GM18507 (cell line): Measurements from ENCODE around the gene UMAD1.

Experiments
- DNase-seq: peaks from one replicate; pipeline ENCODE4 v3.0.0; 2011; ENCODE audit warnings: low read depth; ENCODE audit not compliant: insufficient read length; ENCODE audit errors: extremely low spot score
- FAIRE-seq: peaks from 2 replicates; lab custom pipeline; 2011; peaks lifted over from hg19 to GRCh38; lab: Jason Lieb, UNC

The UMAD1 gene

DNA sequence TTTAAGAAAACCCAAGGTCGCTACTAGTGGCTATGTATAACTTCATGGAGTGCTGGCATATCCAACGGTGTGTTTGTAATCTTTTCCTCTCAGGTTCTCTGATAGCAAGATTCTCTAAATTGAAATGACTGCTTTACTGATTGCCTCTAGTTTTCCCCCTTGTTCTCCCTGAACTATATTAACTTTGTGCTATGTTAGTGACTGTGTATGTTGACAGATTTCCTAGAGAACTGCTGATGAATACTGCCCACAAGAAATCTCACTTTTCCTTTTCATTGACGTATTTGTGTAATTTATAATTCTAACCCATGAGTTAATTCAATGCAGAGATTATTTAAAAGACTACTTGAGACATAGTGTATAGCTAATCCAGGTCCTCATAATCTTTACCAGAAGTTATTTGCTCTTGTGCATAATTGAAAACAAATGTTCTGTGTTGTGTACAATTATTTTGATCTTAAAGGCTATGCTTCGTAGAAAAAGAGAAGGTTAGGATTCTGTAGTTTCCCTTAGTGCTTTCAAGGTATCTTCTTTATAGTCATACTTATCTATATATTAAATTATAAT, 257.5 kb downstream of the UMAD1 start:
- FAIRE-seq (no peak), DNase-seq (no peak)

DNA sequence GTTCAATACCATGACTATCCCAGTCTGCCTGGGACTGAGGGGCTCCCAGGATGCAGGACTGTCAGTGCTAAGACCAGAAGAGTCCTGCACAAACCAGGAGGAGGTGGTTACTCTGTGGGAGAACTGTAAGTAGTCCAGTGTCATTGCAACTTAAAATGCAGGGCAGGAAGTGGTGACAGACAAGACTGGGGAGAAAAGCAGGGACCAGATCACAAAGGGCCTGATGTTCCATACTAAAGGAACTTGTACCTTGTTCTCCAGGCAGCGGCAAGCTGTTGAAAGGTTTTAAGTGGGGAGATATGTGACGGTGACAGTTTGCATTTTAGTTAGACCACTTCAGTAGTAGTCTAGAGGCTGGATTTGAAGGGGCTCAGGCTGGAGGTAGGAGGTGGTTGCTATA, 262.3 kb downstream of the UMAD1 start:
- DNase-seq (no peak), FAIRE-seq (no peak)

DNA sequence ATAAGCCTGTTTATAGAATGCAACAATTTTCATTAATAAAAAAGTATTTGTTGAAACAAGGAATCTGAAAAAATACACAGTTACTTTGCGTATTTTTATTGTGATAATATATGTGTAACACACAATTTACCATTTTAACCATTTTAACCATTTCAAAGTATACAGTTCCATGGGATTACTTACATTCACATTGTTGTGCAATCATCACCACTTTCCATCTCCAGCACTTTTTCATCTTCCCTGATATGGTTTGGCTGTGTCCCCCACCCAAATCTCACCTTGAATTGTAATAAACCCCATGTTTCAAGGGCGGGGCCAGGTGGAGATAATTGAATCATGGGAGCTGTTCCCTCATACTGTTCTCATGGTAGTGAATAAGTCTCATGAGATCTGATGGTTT, 266.8 kb downstream of the UMAD1 start:
- no peak for FAIRE-seq
- DNase-seq = no peak

DNA sequence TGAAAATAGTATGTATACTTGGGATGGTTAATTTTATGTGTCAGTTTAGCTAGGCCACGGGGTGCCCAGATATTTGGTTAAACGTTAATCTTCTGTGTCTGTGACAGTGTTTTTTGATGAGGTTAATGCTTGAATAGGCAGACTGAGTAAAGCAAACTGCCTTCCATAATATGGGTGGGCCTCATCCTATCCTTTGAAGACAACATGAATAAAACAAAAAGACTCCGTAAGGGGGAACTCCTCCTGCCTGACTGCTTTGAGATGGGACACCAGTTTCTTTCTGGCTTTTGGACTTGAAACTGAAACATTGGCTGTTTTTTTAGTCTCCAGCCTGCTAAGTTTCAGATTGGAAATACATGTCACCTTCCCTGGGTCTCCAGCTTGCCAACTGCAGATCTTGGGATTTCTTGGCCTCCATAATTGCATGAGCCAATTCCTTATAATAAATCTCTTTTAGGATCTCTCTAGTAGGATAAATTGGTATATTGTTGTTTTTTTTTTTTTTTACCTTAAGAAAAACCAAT, 268.1 kb downstream of the UMAD1 start:
- peak; percentile 50 for FAIRE-seq
- DNase-seq = no peak

DNA sequence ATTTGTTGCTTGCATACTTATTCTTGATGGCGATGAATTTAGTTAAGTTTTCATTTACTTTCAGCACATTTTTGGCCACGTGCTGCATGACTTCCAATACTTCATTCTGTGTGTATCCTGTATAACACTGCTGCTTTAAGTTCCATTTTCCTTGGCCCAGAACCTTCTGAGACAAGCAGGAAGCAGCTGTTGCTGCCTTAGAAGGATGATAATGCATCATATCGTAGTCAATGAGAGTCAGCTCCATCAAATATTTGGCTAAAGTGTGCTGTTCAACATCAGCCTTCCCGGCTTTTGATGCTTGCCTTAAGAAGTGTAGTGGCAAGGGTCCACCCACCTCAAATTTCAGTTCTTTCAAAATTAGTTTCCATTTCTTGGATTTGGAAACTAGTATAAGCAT, 268.8 kb downstream of the UMAD1 start:
- FAIRE-seq (no peak), DNase-seq (no peak)

DNA sequence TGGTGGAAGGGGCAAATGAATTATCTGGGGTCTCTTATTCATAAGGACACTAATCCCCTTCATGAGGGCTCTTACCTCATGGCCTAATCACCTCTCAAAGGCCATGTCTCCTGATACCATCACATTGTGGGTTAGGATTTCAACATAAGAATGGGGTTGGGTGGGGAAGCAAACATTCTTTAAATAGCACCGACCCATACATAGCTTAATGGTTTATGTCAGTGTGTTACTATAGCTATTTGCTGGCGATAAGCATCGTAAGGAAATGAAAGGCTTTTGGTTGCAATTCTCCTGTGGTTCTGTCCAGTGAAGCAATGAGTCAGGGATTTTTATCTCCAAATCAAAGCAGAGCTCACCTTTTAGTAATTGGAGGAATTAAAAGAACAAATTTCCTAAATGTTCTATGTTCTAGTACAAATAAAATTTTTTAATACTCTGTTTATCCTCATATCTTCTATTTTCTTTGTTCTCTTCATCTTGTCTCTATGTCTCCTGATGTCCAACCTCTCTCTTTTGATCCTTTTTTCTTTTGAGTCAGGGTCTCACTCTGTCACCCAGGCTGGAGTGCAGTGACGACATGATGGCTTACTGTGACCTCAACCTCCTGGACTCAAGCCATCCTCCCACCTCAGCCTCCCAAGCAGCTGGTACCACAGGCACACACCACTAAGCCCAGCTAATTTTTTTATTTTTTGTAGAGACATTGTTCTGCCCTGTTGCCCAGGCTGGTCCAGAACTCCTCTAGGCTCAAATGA, 271.0 kb downstream of the UMAD1 start:
- FAIRE-seq = no peak
- no peak for DNase-seq

DNA sequence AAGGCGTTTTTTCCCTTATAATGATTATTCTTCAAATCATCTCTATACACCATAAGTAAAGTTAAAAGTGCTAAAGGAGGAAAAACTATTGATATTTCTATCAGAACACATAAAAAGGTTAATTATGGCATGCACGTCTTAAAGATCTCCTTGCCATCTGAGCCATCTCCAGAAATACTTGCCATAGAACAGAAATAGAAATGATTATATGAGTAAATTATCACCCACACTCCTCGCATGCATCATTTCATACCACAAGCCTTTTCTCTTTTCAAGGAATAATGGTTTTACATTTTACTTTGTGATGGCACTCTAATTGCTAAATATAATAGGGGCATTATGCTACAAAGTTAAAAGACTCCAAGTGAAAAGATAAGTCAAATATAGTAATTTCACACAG, 272.4 kb downstream of the UMAD1 start:
- DNase-seq (no peak), FAIRE-seq (no peak)

DNA sequence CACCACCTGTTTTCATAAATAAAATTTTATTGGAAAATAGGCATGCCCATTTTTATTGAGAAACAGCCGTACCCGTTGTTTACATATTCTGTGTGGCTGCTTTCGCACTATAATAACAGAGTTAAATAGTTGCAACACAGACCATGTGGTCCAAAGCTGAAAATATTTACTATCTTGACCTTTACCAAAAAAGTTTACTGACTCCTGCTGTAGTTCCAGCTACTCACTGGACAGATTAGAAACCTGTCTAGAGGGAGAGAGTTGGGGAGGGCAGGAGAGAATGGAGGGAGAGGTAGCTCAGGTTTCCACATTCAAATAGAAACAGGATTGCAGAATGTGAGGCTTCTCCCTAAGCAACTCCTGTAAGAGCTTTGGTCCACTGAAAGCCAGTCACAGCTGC, 273.0 kb downstream of the UMAD1 start:
- no peak for FAIRE-seq
- DNase-seq = no peak

DNA sequence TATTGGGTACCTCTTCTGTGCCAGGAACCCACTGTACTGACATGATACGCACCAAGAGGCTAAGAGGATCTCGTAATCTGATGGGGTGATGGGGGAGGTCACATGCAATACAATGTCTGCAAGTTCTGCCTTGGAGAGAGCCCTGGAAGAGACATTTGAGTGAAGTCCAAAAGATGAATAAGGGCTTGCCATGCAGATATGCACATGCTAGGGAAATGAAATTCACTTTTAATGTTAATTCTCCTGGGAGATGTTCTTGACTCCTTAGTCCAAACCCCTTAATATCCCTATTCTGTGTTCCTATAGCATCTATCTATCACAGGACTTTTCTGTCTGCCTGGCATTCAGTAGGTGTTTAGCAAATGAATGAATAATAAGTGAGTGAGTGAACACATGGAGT, 274.0 kb downstream of the UMAD1 start:
- DNase-seq (no peak), FAIRE-seq (no peak)

DNA sequence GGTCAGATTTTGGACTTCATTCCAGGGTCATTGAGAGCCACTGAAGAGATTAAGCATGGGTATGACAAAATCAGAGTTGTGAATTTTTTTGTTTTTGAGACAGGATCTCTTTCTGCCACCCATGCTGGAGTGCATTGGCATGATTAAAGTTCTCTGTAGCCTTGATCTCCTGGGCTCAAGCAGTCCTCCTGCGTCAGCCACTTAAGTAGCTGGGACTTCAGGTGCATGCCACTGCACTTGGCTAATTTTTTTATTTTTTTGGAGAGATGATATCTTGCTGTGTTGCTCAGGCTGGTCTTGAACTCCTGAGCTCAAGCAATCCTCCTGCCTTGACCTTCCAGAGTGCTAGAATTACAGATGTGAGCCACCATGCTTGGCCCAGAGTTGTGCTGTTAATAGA, 275.5 kb downstream of the UMAD1 start:
- FAIRE-seq (peak; percentile 31), DNase-seq (no peak)

DNA sequence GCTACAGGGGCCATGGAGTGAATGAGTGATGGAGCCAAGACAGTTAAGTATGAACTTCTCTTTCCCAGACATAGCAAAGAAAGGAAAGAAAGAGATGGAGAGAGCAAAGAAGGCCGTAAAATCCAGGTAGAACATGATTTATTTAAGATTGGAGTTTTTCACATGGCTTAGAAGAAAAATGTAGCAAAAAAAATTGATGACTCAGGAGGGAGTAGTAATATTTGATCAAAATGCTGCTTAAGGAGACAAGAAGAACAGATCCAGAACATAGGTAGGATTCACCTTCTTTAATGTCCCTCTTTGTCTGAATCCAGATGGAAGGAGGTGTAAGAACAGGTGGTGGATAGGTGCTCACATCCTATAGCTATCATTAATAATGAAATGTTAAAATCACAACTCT, 277.0 kb downstream of the UMAD1 start:
- no peak for DNase-seq
- FAIRE-seq = no peak

DNA sequence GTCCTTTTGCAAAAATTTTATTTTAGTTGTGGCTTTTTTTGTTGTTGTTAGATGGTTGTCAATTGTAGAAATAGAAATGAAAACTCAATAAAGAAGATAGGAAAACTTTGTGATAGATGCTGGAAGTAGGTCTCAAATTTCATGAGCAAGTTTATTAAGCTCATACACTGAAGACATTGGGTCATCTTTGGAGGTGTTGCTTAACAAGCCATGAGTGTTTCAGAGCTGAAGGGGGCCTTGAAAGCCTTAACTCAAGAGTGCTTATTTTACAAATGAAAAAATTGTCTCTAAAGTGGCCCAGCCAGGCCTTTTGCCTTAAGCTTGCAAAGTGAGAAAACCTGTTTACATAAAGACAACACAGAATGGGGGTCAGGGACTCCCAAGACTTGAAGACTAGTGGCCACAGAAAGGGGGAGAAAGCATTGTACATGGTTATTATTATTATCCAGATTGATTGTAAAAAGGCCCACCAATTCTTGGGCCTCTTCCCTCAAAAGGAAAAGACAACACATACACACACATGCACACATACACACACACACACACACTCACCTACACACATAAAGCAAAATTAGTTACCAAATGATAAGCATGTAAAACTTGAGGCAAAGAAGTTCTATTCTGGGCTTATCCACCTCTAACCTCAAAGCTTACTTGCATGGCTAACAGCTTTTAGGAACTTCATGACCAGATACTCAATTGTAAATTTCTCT, 278.3 kb downstream of the UMAD1 start:
- FAIRE-seq = peak; percentile 89
- DNase-seq = no peak

DNA sequence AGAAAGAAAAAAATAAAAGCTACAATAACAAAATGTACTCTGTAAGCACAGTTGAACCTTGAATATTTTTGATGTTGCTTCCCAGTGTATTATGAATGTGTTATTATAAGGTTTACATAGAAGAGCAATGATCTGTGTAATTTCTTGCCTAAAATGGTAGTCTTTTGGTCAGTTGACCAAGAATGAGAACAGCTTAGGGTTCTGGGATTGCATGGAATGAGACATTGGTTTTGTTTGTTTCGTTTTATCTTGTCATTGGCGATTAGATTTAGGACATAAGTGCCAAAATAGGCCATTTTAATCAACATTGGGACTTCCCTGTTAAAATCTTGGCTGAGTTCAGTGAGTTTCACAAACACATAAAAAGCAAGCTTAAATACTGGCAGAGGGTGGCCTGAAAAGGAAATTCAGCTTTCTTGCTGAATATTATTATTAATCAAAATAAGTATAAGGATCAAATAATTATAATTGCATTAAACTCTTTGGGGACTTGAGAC, 278.9 kb downstream of the UMAD1 start:
- DNase-seq (no peak), FAIRE-seq (no peak)

DNA sequence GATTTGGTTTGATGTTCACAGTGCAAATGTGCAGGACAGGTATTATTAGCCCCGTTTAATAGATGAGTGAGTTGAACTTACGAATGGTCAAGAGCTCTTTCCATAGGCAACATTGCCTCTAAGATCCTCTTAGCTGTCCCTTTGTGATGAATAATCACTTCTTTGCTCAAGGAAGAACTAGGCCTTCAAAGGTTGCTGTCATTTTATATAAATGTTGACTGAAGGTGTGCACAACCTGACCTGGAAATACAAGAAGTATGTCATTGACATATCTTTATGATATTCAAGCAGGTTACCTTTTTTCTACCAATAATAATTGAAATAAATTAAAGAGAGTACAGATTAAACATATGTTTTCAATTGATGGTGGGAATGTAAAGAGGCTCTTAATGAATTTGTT, 279.5 kb downstream of the UMAD1 start:
- FAIRE-seq (no peak), DNase-seq (no peak)

DNA sequence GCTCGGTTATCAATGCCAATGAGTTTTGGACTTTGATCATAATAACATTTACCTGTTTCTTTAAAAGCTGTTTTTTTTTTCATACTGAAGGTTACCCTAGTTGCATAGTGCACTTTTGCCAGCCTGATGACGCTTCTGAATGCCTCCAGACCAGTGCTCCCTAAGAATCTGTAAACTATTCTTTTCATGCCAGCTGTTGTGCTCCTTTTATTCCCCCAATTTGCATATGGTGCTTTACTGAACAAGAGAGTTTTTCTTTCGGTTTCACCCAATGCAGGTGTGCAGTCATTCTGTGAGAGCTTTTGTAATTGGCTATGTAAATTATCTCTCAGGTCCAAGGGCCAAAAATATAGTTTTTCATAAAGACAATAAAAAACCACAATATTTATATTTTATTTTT, 279.9 kb downstream of the UMAD1 start:
- peak; percentile 94 for FAIRE-seq
- DNase-seq = peak; percentile 42

DNA sequence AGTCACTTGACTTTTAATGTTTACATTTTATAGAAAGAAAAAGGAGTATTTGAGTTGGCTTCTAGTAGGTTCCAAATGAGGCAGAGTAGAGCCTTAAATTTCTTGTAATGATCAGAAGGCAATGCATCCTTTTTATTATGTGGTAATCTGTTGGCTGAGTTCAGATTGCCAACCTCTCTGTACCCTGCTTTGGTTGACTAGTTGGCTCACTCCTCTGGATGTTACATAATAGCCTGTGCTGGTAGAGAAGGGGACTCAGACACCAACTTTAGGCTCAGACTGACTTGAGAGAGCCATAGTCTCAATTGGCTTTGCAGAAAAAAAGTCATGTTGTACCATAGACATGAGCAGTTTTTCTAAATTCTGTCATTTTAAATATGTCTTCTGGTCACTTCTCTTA, 281.3 kb downstream of the UMAD1 start:
- no peak for DNase-seq
- FAIRE-seq = peak; percentile 21

DNA sequence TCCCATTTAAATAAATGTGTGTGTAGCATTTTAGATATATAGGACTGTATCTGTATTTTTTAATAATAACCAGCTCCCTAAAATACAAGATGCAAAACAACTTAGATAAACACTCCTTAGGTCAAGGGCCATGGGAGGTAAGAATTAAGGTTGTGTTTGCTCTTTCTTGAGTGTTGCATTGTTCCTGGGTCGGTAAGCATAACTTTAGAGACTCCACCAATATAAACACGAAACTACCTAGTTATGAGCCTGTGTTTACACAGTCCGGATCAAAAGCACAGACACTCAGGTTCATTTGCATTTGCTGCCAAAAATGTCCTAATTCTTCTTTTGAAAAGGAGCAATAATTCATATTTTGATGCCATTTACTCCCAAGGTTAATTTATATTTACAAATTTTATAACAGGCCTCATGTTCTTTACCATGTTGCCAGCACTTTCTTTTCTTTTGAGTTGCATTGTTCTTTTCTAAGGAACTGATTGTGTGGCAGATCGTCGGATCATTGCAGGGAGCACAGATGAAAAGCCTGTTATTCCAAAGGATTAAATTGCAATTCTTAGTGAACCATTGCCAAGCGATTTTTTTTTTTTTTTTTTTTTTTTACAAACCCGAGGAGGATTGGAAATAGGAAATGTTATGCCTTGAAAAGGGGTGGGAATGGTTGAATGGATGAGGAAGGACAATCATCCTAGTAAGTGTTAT, 282.3 kb downstream of the UMAD1 start:
- DNase-seq (no peak), FAIRE-seq (no peak)

DNA sequence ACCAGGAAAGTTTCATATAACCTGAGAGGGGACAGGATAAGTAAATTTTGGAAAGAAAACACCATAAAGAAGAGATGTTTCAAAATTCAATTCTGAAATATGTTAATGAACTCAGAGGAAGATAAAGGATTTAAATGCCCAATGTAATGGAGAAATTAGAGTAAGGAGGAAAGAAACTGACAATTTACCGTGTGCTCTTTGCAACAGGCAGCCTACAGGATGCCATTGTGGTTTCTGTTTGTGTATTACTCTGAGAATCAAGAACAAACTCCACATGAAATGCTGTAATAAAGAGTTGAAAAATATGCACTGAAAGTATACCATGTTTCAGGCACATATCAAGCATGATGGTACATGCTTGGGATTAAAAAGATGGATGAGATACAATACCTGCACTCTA, 283.3 kb downstream of the UMAD1 start:
- DNase-seq (no peak), FAIRE-seq (no peak)

DNA sequence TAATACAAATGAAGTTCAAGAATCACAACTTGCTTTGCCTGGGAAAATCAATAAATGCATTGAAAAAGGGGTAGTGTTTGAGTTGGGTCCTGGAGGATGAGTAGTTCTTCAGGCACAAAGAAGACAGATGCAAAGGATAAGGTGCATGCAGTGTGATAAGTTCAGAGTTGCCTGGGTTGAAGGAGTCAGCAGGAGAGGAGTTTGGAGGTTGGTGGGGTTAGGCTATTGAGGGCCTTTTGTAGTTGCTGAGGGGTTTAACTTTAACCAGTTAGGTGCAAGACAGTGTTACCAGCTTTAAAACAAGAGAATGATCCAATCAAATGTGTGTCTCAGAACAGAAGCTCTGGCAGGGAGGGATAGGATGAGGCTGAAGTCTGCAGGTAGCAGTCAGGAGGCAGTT, 283.8 kb downstream of the UMAD1 start:
- FAIRE-seq (no peak), DNase-seq (no peak)
